ENCODE data around the gene ASTE1.

The ASTE1 gene

GRCh38 chr3:131007782-131008181, 18.8 kb downstream of the ASTE1 start:
- TF ChIP-seq CTCF (conservative IDR thresholded peaks at IDR 0.05) = no peak
- peak overlapping the region; percentile 80; the same call in 1 of the 2 replicates for H3K27ac ChIP-seq

- TF ChIP-seq CTCF (conservative IDR thresholded peaks at IDR 0.05) = no peak
- peak overlapping the region; percentile 80; the same call in 1 of the 2 replicates for H3K27ac ChIP-seq
Measured at GRCh38 chr3:131007256-131007655, 19.4 kb downstream of the ASTE1 start.

GRCh38 chr3:131004603-131005002, 22.0 kb downstream of the ASTE1 start:
- no peak for TF ChIP-seq CTCF (conservative IDR thresholded peaks at IDR 0.05)
- no peak overlapping the region for H3K27ac ChIP-seq

- no peak overlapping the region for H3K27ac ChIP-seq
- TF ChIP-seq CTCF (conservative IDR thresholded peaks at IDR 0.05) = no peak
Measured at GRCh38 chr3:131001071-131001470, 25.6 kb downstream of the ASTE1 start.

GRCh38 chr3:130997289-130997688, 29.3 kb downstream of the ASTE1 start:
- no peak for TF ChIP-seq CTCF (conservative IDR thresholded peaks at IDR 0.05)
- no peak overlapping the region for H3K27ac ChIP-seq

GRCh38 chr3:130992344-130992743, 34.3 kb downstream of the ASTE1 start:
- H3K27ac ChIP-seq = peak overlapping the region; percentile 21; the same call in 1 of the 2 replicates
- no peak for TF ChIP-seq CTCF (conservative IDR thresholded peaks at IDR 0.05)

- TF ChIP-seq CTCF (conservative IDR thresholded peaks at IDR 0.05) = no peak
- H3K27ac ChIP-seq = peak overlapping the region; percentile 21; the same call in 1 of the 2 replicates
Measured at GRCh38 chr3:130991126-130991525, 35.5 kb downstream of the ASTE1 start.

Data from VCaP (cell line).